SHP77 treated with DMSO at 0.1 percent for 48 hours (cell line): ENCODE data around the gene CSNK2A1.
"Not testable (repeated sequence)": the region's sequence is repeated elsewhere in the genome, so short reads cannot be mapped to it uniquely, and the experiment has no call there.

ENCODE experiments used
- DNase-seq: peaks from one replicate; lab custom pipeline; 2025; lab: John Stamatoyannopoulos, UW

Gene CSNK2A1

DNA sequence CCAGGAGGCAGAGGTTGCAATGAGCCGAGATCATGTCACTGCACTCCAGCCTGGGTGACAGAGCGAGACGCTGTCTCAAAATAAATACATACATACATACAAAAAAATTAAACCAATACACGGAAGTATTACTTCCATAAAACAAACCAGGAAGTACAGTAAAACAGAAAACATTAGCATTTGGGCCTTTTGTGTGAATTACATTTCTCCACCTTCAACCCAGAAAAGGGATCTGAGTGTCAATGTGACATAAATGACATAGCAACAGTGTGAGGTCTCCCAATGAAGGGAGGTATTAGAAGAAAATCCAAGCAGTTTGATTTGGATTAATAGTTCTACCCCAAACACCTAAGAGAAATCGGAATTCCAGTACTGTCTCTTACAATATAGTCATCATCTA is 10.1 kb downstream of the CSNK2A1 start:
- DNase-seq, result no peak

DNA sequence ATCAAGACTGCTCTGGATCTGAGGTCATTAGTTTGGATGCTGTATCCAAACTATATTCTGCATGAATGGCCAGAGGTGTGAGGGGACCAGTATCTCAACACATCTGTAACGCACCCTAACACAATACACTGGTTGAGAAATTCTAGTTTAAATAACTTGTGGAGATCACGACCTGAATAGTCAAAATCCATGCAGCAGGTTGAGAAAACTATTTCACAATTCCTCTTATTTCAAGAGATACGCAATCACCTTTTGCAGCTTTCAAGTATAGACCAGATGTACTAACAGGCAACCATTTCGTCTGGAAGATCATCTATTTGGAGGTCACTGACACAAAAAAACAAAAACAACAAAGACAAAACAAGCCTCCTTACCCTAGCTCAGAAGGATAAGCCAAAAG is 11.1 kb downstream of the CSNK2A1 start:
- no peak for DNase-seq

GRCh38 chr20:531608-532007 is 12.0 kb downstream of the CSNK2A1 start:
- DNase-seq, result no peak

DNA sequence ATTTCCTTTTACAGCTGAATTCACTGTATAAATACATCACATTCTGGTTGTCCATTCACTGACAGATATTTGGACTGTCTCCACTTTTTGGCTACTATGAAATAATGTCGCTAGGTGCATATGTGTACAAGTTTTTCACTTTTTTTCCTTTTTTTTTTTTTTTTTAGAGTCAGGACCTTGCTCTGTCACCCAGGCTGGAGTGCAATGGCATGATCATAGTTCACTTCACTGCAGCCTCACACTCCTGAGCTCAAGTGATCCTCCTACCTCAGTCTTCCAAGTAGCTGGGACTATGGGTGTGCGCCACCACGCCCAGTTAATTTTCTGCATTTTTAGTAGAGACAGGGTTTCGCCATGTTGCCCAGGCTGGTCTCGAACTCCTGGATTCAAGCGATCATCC is 13.3 kb downstream of the CSNK2A1 start:
- DNase-seq, result no peak

DNA sequence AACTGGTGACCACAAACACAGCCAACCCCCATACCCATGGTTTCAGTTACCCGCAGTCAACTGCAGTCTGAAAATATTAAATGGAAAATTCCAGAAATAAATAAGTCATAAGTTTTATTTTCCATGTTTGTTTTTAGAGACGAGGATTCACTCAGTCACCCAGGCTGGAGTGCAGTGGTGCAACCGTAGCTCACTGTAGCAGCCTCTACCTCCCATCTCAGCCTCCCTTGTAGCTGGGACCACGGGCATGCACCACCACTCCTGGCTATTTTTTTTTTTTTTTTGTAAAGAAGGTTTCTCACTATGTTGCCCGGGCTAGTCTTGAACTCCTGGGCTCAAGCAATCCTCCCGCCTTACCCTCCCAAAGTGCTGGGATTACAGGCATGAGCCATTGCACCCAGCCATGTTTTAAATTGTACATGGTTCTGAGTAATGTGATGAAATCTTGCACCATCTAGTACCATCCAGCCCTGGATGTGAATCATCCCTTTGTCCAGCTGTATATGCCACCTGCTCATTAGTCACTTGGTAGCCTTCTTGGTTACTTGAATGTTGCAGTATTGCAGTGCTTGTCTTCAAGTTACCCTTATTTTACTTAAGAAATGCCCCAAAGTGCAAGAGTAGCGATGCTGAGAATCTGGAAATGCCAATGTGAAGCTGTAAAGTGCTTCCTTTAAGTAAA is 14.5 kb downstream of the CSNK2A1 start:
- no peak for DNase-seq

GRCh38 chr20:527571-527886 is 16.1 kb downstream of the CSNK2A1 start:
- DNase-seq, result no peak

DNA sequence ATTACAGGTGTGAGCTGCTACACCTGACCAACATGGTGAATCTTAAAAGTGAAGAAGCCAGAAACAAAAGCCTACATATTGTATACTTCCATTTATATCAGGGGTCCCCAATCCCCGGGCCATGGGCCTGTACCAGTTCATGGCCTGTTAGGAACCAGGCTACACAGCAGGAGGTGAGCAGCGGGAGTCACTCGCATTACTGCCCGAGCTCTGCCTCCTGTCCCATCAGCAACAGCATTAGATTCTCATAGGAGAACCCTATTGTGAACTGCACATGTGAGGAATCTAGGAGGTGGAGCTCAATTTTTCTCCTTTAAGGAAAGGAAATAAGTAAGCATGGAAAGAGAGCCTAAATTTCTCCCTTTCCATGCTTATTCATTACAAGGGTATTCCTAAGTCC is 21.7 kb downstream of the CSNK2A1 start:
- DNase-seq, result no peak

DNA sequence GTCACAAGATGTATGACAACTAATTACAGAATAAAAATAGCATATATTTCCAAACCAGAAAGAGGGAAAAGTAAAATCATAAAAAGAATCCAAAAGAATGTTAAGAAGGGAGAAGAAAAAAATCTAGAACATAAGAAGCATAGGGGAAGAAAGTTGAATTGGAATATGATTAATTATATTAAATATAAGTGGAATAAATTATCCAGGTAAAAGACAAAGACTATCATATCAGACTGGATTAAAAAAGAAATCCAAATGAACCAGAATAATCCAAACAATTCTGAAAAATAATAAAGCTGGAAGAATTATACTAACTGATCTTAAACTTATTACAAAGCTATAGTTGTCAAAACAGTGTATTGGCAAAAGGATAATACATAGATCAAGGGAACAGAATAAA is 23.6 kb downstream of the CSNK2A1 start:
- no peak for DNase-seq

GRCh38 chr20:517221-517620 is 26.4 kb downstream of the CSNK2A1 start:
- no peak for DNase-seq

DNA sequence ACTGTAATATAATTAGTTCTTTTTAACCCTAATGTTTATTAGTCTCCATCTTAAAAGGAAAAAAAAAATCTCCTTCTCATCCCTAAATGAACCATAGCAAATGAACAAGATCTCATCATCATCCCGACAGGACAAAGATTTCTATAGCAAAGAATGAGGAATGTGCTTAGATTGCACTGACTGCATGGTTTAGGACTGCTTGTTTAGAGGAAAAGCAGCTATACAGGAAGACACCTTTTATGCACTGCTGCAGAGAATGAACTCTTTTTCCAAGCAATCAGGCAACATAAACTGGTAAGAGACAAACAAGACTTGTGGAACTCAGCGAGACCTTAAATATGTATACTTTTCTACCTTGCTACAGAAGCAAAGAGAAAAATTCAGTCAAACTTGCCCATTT is 26.8 kb downstream of the CSNK2A1 start:
- no peak for DNase-seq

GRCh38 chr20:515696-516095 is 27.9 kb downstream of the CSNK2A1 start:
- DNase-seq, result no peak

- DNase-seq, result no peak
Observed at GRCh38 chr20:513429-513828, 30.2 kb downstream of the CSNK2A1 start.

DNA sequence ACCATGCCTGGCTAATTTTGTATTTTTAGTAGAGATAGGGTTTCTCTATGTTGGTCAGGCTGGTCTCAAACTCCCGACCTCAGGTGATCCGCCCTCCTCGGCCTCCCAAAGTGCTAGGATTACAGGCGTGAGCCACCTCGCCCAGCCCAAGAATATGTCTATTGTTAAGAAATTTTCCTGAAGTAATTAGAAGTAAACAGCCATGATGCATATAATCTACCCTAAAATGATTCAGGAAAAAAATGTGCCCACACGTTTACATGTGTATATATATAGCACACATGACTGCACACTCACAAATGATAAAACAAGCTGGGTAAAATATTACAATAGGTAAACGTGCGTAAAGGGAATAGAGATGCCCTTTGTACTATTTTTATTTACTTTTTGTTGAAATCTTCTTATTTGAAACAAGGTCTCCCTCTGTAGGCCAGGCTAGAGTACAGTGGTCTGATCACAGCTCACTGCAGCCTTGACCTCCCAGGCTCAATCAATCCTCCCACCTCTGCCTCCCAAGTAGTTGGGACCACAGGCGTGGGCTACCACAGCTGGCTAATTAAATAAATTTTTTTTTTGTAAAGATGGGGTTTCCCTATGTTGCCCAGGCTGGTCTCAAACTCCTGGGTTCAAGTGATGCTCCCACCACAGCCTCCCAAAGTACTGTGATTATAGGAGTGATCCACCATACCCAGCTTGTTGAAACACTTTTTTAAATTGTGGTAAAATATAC is 33.1 kb downstream of the CSNK2A1 start:
- DNase-seq, result not testable (repeated sequence)

DNA sequence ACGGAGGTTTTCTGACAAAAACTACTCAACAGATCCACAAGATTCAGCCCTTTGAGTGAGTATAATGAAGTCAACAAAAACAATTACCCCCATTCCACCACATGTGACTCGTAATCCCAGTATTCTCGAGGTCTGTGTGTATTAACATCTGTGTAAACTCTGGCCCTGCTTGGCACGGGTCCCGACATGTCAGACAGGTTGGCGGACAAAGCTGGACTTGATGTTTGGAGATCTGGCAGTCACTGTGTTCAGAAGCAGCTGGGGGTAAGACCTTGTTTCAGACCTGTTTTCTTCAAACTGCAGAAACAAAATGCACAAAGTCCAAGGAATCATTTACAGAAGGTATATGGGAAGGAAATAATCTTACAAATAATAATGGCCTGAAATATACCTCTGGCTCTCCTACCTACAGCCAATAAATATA is 35.2 kb downstream of the CSNK2A1 start:
- not testable (repeated sequence) for DNase-seq

- DNase-seq, result no peak
Observed at GRCh38 chr20:507761-508332, 35.7 kb downstream of the CSNK2A1 start.

- no peak for DNase-seq
Observed at GRCh38 chr20:507006-507758, 36.4 kb downstream of the CSNK2A1 start.

GRCh38 chr20:504632-505075 is 38.9 kb downstream of the CSNK2A1 start:
- DNase-seq, result no peak

GRCh38 chr20:503048-503737 is 40.4 kb downstream of the CSNK2A1 start:
- no peak for DNase-seq

GRCh38 chr20:497979-498378 is 45.6 kb downstream of the CSNK2A1 start:
- DNase-seq, result no peak

- DNase-seq, result no peak
Observed at GRCh38 chr20:496126-496696, 47.4 kb downstream of the CSNK2A1 start.

- DNase-seq, result no peak
Observed at GRCh38 chr20:492159-492558, 51.4 kb downstream of the CSNK2A1 start.

DNA sequence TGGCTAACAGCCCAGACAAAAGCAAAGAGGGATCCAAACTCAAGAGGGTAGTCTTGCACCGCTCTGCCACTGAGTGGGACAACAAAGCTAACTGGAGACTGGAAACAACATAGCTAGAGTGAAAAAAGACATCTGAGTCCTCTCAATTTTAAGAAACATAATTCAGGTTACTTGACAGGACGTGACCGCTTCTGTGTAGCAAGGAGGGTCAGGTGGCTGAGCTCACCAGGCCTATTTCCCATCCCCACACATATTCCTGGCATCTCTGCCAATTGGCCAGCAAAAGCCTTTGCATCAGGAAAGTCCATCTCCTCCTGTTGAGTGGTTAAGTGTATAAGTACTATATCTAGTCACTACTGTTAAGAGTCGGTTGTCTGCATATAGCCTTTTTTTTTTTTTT is 55.9 kb downstream of the CSNK2A1 start:
- no peak for DNase-seq
